ENCODE data around the gene KRT16.
"Not testable (repeated sequence)": the region's sequence is repeated elsewhere in the genome, so short reads cannot be mapped to it uniquely, and the experiment has no call there.

Gene KRT16

GRCh38 chr17:41580244-41580575 lies 32.4 kb downstream of the KRT16 start:
- peaks cover 5% of the 10 kb centered on the region for H3K27me3 ChIP-seq (ENCODE audit: control insufficient read depth, insufficient read depth, low read length)
- H3K4me1 ChIP-seq (ENCODE audit: control insufficient read depth, insufficient read depth, low read length) = no peaks in the 10 kb centered on the region
- H3K9ac ChIP-seq (ENCODE audit: low read length) = no peak overlapping the region
- no peak overlapping the region for H3K27ac ChIP-seq (ENCODE audit: low read depth, low read length)
- H3K36me3 ChIP-seq (ENCODE audit: control insufficient read depth, insufficient read depth, low read length) = no peaks in the 10 kb centered on the region
- no peak overlapping the region for H3K4me3 ChIP-seq (ENCODE audit: low read length)

GRCh38 chr17:41579484-41580243 lies 32.9 kb downstream of the KRT16 start:
- H3K27ac ChIP-seq (ENCODE audit: low read depth, low read length) = no peak overlapping the region
- peaks cover 5% of the 10 kb centered on the region for H3K27me3 ChIP-seq (ENCODE audit: control insufficient read depth, insufficient read depth, low read length)
- no peak overlapping the region for H3K4me3 ChIP-seq (ENCODE audit: low read length)
- no peaks in the 10 kb centered on the region for H3K36me3 ChIP-seq (ENCODE audit: control insufficient read depth, insufficient read depth, low read length)
- no peak overlapping the region for H3K9ac ChIP-seq (ENCODE audit: low read length)
- no peaks in the 10 kb centered on the region for H3K4me1 ChIP-seq (ENCODE audit: control insufficient read depth, insufficient read depth, low read length)

GRCh38 chr17:41578971-41579370 lies 33.6 kb downstream of the KRT16 start:
- H3K27me3 ChIP-seq (ENCODE audit: control insufficient read depth, insufficient read depth, low read length) = peaks cover 5% of the 10 kb centered on the region
- H3K9ac ChIP-seq (ENCODE audit: low read length) = no peak overlapping the region
- H3K36me3 ChIP-seq (ENCODE audit: control insufficient read depth, insufficient read depth, low read length) = no peaks in the 10 kb centered on the region
- H3K4me1 ChIP-seq (ENCODE audit: control insufficient read depth, insufficient read depth, low read length) = no peaks in the 10 kb centered on the region
- no peak overlapping the region for H3K4me3 ChIP-seq (ENCODE audit: low read length)
- H3K27ac ChIP-seq (ENCODE audit: low read depth, low read length) = no peak overlapping the region

GRCh38 chr17:41578538-41578937 lies 34.0 kb downstream of the KRT16 start:
- H3K27ac ChIP-seq (ENCODE audit: low read depth, low read length) = no peak overlapping the region
- H3K36me3 ChIP-seq (ENCODE audit: control insufficient read depth, insufficient read depth, low read length) = no peaks in the 10 kb centered on the region
- H3K4me3 ChIP-seq (ENCODE audit: low read length) = no peak overlapping the region
- H3K9ac ChIP-seq (ENCODE audit: low read length) = no peak overlapping the region
- H3K27me3 ChIP-seq (ENCODE audit: control insufficient read depth, insufficient read depth, low read length) = peaks cover 5% of the 10 kb centered on the region
- no peaks in the 10 kb centered on the region for H3K4me1 ChIP-seq (ENCODE audit: control insufficient read depth, insufficient read depth, low read length)

GRCh38 chr17:41576740-41577139 lies 35.8 kb downstream of the KRT16 start:
- not testable (repeated sequence) for H3K9ac ChIP-seq (ENCODE audit: low read length); H3K4me3 ChIP-seq (ENCODE audit: low read length); H3K27me3 ChIP-seq (ENCODE audit: control insufficient read depth, insufficient read depth, low read length); H3K27ac ChIP-seq (ENCODE audit: low read depth, low read length); H3K36me3 ChIP-seq (ENCODE audit: control insufficient read depth, insufficient read depth, low read length); H3K4me1 ChIP-seq (ENCODE audit: control insufficient read depth, insufficient read depth, low read length)

- H3K4me1 ChIP-seq (ENCODE audit: control insufficient read depth, insufficient read depth, low read length) = no peaks in the 10 kb centered on the region
- peaks cover 8% of the 10 kb centered on the region for H3K27me3 ChIP-seq (ENCODE audit: control insufficient read depth, insufficient read depth, low read length)
- H3K36me3 ChIP-seq (ENCODE audit: control insufficient read depth, insufficient read depth, low read length) = no peaks in the 10 kb centered on the region
- H3K9ac ChIP-seq (ENCODE audit: low read length) = no peak overlapping the region
- H3K4me3 ChIP-seq (ENCODE audit: low read length) = no peak overlapping the region
- no peak overlapping the region for H3K27ac ChIP-seq (ENCODE audit: low read depth, low read length)
Measured at GRCh38 chr17:41575336-41575735, 37.2 kb downstream of the KRT16 start.

- Histone ChIP-seq H3K27me3 (ENCODE audit: control insufficient read depth, insufficient read depth, low read length) (peaks cover 10% of the 10 kb centered on the region), H3K4me3 (ENCODE audit: low read length) (no peak within 1 kb of the TSS), H3K27ac (ENCODE audit: low read depth, low read length) (no peak within 1 kb of the TSS), H3K36me3 (ENCODE audit: control insufficient read depth, insufficient read depth, low read length) (no peaks in the 10 kb centered on the region), H3K9ac (ENCODE audit: low read length) (no peak within 1 kb of the TSS), H3K4me1 (ENCODE audit: control insufficient read depth, insufficient read depth, low read length) (no peaks in the 10 kb centered on the region)
Measured at GRCh38 chr17:41571561-41572434, 40.8 kb downstream of the KRT16 start, which contains the start of gene KRT9. Gene KRT9 (minus strand): TSS chr17:41572059. CDS start chr17:41571992, 67 bp downstream.

GRCh38 chr17:41567317-41567716 lies 45.2 kb downstream of the KRT16 start:
- Histone ChIP-seq H3K9ac (ENCODE audit: low read length) (no peak overlapping the region), H3K4me3 (ENCODE audit: low read length) (no peak overlapping the region), H3K36me3 (ENCODE audit: control insufficient read depth, insufficient read depth, low read length) (no peaks in the 10 kb centered on the region), H3K27me3 (ENCODE audit: control insufficient read depth, insufficient read depth, low read length) (peaks cover 5% of the 10 kb centered on the region), H3K27ac (ENCODE audit: low read depth, low read length) (no peak overlapping the region), H3K4me1 (ENCODE audit: control insufficient read depth, insufficient read depth, low read length) (no peaks in the 10 kb centered on the region)

GRCh38 chr17:41565338-41565737 lies 47.2 kb downstream of the KRT16 start:
- no peak overlapping the region for H3K27ac ChIP-seq (ENCODE audit: low read depth, low read length)
- no peak overlapping the region for H3K9ac ChIP-seq (ENCODE audit: low read length)
- H3K27me3 ChIP-seq (ENCODE audit: control insufficient read depth, insufficient read depth, low read length) = peaks cover 5% of the 10 kb centered on the region
- H3K4me1 ChIP-seq (ENCODE audit: control insufficient read depth, insufficient read depth, low read length) = no peaks in the 10 kb centered on the region
- H3K4me3 ChIP-seq (ENCODE audit: low read length) = no peak overlapping the region
- H3K36me3 ChIP-seq (ENCODE audit: control insufficient read depth, insufficient read depth, low read length) = no peaks in the 10 kb centered on the region

GRCh38 chr17:41563607-41564170 lies 48.9 kb downstream of the KRT16 start:
- Histone ChIP-seq H3K36me3 (ENCODE audit: control insufficient read depth, insufficient read depth, low read length) (no peaks in the 10 kb centered on the region), H3K27me3 (ENCODE audit: control insufficient read depth, insufficient read depth, low read length) (peaks cover 5% of the 10 kb centered on the region), H3K4me1 (ENCODE audit: control insufficient read depth, insufficient read depth, low read length) (no peaks in the 10 kb centered on the region), H3K9ac (ENCODE audit: low read length) (no peak overlapping the region), H3K27ac (ENCODE audit: low read depth, low read length) (no peak overlapping the region), H3K4me3 (ENCODE audit: low read length) (no peak overlapping the region)

- H3K27me3 ChIP-seq (ENCODE audit: control insufficient read depth, insufficient read depth, low read length) = peaks cover 2% of the 10 kb centered on the region
- H3K27ac ChIP-seq (ENCODE audit: low read depth, low read length) = no peak overlapping the region
- no peak overlapping the region for H3K4me3 ChIP-seq (ENCODE audit: low read length)
- H3K9ac ChIP-seq (ENCODE audit: low read length) = no peak overlapping the region
- no peaks in the 10 kb centered on the region for H3K36me3 ChIP-seq (ENCODE audit: control insufficient read depth, insufficient read depth, low read length)
- H3K4me1 ChIP-seq (ENCODE audit: control insufficient read depth, insufficient read depth, low read length) = no peaks in the 10 kb centered on the region
Measured at GRCh38 chr17:41561554-41561953, 51.0 kb downstream of the KRT16 start.
